Stimulated activated CD8-positive, alpha-beta memory T cell treated with anti-CD3 and anti-CD28 coated beads, Interleukin-12 subunit alpha, Interleukin-12 subunit beta, amount 100 ng/mL, for 1 hour (primary cell): Measurements from ENCODE around the gene ARID3B.
"Not testable (repeated sequence)": the region's sequence is repeated elsewhere in the genome, so short reads cannot be mapped to it uniquely, and the experiment has no call there.

Source experiments
- DNase-seq: peaks from one replicate; pipeline ENCODE4 v3.0.0-alpha.2; 2020; ENCODE audit warnings: low read depth

Gene ARID3B

DNA sequence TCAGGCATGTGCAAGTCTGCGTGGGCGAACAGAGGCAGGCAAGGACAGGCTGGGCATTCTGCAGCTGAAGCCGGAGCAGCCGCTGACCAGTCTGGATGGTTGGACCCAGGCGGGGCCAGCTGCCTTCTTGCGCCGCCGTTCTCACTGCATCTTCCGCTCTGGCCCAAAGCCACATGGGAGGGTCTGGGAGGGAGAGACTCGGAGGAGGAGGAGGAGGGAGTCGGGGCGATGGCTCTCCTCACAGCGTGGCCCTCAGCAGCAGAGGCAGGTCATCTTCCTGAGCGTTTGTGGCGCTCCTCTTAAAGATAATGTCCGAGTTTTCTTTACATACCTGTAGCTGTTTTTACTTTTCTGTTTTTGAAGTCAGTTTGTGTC is 80.5 kb downstream of the ARID3B start:
- no peak for DNase-seq

DNA sequence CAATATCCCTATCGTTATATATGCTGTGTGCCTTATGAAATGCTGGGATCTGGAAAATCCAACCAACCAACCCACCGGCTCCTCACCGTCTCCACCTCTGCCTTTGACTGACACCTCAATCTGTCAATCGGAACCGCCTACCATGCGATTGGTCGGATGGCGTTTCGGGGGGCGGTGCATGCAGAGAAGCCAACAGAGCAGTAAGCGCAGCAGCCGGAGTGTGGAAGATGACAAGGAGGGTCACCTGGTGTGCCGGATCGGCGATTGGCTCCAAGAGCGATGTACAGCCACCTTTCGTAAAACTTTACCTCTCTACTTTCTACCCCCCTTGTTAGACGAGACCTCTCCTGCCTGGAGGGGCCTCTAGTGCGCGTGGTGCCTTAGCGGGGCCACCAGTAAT is 80.9 kb downstream of the ARID3B start:
- no peak for DNase-seq

- DNase-seq = no peak
Measured at GRCh38 chr15:74622758-74623157, 81.7 kb downstream of the ARID3B start.

- no peak for DNase-seq
Measured at GRCh38 chr15:74624020-74624602, 83.1 kb downstream of the ARID3B start.

- no peak for DNase-seq
Measured at GRCh38 chr15:74625693-74626092, 84.7 kb downstream of the ARID3B start.

GRCh38 chr15:74626336-74626735 is 85.3 kb downstream of the ARID3B start:
- no peak for DNase-seq

DNA sequence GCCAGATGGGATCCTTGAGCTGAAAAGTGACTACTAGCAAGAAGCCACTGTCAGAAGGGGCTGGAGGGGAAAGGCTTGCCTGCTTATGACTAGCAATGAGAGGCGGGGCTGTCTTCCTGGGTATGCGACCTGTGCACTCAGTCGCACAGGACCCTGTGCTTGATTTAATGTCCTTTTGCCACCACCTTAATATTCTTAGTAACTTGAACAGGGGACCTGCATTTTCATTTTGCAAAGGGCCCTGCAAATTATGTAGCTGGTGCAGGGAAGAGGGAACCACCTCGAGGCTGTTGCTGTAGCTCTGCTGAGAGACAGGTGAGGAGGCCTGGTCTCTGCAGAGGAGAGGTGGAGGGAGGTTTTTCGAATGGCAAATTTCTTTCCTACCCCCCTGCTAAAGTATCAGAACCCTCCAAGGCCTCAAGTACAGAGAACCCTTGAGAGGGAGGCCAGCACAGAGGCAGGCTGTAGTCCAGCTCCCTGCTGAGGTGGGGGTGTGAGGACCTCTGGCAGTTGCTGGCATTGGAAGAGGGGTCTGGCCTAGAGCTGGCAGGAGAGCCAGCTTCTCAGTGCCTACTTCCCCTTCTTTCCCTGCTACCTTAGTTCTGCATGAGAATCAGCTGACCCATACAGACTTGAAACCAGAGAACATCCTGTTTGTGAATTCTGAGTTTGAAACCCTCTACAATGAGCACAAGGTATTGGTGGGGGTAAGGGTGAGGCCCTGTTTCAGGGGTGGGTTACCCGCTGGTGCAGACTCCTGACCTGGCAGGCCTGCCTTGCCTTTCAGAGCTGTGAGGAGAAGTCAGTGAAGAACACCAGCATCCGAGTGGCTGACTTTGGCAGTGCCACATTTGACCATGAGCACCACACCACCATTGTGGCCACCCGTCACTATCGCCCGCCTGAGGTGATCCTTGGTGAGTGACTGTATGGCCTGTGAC is 86.0 kb downstream of the ARID3B start:
- no peak for DNase-seq

GRCh38 chr15:74627766-74628165 is 86.7 kb downstream of the ARID3B start:
- DNase-seq = no peak

DNA sequence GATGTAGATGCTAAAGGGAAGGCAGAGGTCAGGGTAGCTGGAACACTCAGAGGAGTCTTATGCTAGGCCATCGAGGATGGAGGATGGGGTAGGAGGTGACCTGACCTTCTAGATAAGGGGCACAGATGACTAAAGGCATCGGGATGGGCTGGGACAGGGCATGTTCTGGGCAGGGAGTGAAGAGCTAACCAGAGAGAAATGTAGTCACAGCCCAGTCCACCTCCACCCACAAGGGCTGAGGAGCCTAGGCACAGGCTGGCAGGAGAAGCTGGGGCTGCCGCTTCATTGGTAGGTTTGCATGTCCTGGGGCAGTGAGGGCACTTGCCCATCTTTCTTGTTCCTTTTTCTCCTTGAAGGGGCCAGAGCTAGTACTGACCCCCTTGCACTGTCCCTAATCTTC is 87.2 kb downstream of the ARID3B start:
- DNase-seq = no peak

GRCh38 chr15:74628949-74629348 is 87.9 kb downstream of the ARID3B start:
- no peak for DNase-seq

DNA sequence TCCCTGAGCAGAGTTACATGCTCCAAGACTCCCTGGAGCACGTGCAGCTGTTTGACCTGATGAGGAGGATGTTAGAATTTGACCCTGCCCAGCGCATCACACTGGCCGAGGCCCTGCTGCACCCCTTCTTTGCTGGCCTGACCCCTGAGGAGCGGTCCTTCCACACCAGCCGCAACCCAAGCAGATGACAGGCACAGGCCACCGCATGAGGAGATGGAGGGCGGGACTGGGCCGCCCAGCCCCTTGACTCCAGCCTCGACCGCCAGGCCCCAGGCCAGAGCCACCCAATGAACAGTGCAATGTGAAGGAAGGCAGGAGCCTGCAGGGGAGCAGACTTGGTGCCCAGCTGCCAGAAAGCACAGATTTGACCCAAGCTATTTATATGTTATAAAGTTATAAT is 88.7 kb downstream of the ARID3B start:
- DNase-seq = not testable (repeated sequence)

- no peak for DNase-seq
Measured at GRCh38 chr15:74630284-74631086, 89.5 kb downstream of the ARID3B start.

- DNase-seq = no peak
Measured at GRCh38 chr15:74631087-74631385, 90.0 kb downstream of the ARID3B start.

DNA sequence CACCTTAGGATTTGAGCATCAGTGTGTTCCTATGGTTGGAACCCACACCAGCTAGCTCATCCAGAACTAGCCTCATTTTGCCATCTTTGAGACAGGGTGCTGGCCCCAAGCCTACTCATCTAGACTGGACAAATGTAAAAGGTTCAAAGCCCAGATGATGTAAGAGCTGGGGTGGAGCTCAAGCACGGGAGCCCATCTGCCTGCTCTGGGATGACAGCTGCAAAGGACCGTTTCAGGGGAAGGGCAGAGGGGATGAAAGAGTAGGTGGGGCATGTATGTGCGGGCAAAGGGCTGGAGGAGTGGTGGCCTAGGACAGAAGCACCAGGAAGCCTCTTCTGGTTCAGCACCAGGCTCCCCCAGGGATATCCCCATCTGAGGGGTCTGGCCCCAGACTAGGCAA is 90.4 kb downstream of the ARID3B start:
- no peak for DNase-seq

- DNase-seq = peak; percentile 22
Measured at GRCh38 chr15:74631935-74632560, 91.0 kb downstream of the ARID3B start.

- no peak for DNase-seq
Measured at GRCh38 chr15:74632601-74633000, 91.6 kb downstream of the ARID3B start.

DNA sequence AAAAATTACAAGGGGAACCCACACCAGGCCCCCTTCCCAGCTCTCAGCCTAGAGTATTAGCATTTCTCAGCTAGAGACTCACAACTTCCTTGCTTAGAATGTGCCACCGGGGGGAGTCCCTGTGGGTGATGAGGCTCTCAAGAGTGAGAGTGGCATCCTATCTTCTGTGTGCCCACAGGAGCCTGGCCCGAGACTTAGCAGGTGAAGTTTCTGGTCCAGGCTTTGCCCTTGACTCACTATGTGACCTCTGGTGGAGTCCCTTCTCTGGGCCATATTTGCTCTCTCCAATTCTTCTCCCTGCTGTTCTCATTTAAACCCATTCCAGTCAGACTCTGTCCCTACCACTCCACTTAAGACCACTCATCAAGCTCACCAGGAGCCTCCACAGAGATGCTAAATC is 92.8 kb downstream of the ARID3B start:
- DNase-seq = no peak

GRCh38 chr15:74635228-74635627 is 94.2 kb downstream of the ARID3B start:
- DNase-seq = peak; percentile 52

DNA sequence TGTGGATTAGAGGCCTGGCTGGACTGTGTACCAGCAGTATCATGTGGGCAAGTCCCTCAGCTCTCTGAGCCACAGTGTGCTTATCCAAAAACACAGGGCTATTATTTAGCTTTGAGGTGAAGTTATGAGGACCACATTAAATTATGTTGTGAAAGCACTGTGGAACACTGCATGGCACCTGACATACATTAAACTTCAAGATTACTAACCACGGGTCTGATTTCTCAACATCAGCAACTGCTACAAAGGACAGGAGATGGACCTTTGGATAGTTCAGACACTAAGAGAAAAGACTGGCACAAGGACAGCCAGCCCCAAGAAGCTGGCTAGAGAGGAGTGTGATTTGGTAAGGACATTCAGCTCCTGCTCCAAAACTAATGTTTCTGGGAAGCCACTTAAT is 96.0 kb downstream of the ARID3B start:
- DNase-seq = no peak

GRCh38 chr15:74641151-74641550 is 100.1 kb downstream of the ARID3B start:
- DNase-seq = no peak

DNA sequence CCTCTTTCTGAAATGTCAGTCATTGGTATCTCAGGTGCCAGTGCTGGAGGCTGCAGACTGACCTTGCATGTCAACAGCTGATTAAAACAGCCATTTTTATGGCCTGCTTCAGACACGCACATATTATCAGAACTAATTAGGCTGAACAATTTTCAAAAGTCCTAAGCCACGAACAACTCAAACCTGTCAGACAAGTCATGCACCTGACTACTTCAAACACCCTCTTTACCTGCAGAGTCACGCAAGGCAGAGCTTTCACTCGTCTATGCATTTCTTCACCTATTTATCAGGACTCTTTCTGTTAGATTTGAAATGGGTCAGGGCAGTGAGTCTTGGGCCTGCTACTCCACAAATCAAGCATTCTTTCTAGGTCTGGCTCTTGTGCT is 101.3 kb downstream of the ARID3B start:
- no peak for DNase-seq
